A549 treated with GW870086 at 1 μM for 4 hours (cell line): ENCODE results near the gene UGT2B15. TPM values are rescaled to one million over a fixed set of nuclear protein-coding genes. Genes with fewer than 3 reads are reported as not detected.

Experiments
- total RNA-seq: library from RNA; stranded (reverse); fragments of 200-300 nt; extraction: Qiagen RNA extraction; gene quantifications from 5 replicates; pipeline ENCODE4 v1.2.3, GENCODE V29; 2022; ENCODE audit warnings: low read depth

Gene UGT2B15
- 0.06 to 0.17 TPM (median 0.09 TPM) in 3 of 5 replicates, not detected in the others for total RNA-seq

GRCh38 chr4:68670479-68670939, at the start of gene UGT2B15:
Gene UGT2B15 (minus strand): TSS chr4:68670652. CDS start chr4:68670618, 34 bp downstream.

Other genes starting within 250 kb of the UGT2B15 start
- not detected in 5 replicates for gene TMPRSS11E, start 223.2 kb downstream of the UGT2B15 start, total RNA-seq
- not detected in 5 replicates for gene UGT2B17, start 94.3 kb downstream of the UGT2B15 start, total RNA-seq
- 0.09 TPM in 1 of 5 replicates, not detected in the others for gene UGT2B10, start 145.3 kb upstream of the UGT2B15 start, total RNA-seq